HG03045 (cell line): ENCODE measurements around the gene RTP5.
"Not testable (repeated sequence)": the region's sequence is repeated elsewhere in the genome, so short reads cannot be mapped to it uniquely, and the experiment has no call there.

ENCODE experiments used
- ATAC-seq: cut with Tn5 transposase; IDR thresholded peaks from one replicate; pipeline ENCODE4 v1.9.1; 2021; ENCODE audit warnings: mild to moderate bottlenecking, moderate library complexity; ENCODE audit not compliant: unreplicated experiment

RTP5 gene

DNA sequence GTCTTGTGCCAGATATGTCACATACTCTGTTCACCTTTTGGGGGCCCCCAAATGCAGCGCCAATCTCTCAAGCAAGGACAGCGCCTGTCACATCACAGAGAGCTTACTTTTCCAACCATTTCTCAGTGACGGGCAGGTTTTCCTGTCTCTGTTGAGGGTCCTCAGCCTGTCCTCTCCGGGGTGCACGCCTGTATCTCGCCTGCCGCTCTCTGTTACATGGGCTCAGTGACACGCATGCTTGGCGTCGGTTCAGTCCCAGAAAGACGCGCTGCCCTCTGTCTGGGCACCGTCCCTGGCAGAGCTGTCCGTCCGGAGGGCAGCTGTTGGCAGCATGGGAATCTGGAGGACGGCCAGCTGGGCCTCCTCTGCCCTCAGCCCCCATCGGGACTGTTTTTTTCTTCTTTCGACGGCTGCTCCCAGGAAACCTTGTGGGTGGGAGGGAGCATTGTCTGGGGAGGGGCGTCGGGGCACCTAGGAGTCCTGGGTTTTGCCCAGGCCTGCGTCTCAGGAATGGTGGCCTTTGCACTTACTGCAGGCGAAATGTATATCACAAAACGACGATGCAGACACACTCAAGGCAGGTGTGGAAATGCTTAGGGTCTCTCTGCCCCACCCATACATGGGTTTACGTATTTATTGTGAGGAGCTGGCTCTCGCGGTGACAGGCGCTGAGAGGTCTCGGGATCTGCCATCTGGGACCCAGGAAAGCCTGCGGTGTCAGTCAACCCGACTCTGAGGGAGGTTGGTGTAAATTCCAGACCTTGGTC is 30.9 kb downstream of the RTP5 start:
- no peak for ATAC-seq

DNA sequence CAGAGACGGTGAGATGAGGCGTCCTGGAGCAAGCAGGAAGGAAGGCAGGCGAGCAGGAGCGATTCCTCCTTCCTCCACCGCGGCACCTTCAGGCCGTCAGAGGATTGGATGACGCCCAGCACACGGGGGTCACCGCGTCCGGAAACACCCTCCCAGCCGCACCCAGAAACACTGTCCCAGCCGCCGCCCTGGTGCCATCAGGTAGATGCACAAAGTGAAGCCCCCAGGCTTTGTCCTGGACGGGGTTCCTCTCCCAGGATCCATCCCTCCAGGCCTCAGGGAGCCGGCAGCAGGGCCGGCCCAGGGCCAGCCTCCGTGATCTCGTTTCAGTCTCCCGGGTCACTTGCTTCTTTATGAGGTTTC is 31.5 kb downstream of the RTP5 start:
- no peak for ATAC-seq

DNA sequence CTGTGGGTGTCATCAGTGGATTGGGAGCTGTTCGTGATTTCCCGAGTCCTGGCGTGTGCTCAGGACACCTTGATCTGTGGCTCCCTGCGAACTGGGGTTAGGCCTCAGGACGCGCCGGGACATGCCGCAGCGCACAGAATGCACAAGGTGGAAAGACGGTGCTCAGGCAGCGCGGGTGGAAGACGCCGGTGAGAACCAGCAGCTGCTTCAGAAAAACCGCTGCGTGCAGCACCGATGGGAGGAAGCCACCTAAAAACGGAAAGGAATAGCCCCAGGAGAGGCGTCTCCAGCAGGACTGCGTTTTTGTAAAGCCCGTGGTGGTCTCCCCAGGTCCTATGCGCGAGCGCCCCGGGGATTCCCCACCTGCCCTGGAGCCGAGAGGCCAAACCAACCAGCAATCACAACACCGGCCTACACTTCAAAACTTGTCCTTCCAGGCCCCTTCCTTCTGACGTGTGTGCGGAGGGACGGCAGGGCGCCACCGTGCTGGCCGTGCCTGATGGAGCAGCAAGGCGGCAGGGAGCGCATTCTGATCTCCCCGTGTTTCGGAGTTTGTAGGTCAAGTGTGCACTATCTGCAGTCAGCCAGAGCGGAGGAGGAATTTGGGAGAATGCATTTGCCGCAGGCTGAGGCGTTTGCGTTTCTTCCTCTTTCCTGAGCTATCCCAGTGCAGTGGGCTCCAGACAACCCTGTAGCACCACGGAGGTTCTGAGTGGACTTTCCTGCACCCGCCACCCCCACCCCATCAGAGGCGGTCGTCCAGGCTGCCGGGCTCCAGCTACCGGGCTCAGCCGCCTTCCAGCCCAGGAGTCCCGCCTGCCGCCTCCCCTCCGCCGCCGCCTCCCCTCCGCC is 32.2 kb downstream of the RTP5 start:
- ATAC-seq, result no peak

DNA sequence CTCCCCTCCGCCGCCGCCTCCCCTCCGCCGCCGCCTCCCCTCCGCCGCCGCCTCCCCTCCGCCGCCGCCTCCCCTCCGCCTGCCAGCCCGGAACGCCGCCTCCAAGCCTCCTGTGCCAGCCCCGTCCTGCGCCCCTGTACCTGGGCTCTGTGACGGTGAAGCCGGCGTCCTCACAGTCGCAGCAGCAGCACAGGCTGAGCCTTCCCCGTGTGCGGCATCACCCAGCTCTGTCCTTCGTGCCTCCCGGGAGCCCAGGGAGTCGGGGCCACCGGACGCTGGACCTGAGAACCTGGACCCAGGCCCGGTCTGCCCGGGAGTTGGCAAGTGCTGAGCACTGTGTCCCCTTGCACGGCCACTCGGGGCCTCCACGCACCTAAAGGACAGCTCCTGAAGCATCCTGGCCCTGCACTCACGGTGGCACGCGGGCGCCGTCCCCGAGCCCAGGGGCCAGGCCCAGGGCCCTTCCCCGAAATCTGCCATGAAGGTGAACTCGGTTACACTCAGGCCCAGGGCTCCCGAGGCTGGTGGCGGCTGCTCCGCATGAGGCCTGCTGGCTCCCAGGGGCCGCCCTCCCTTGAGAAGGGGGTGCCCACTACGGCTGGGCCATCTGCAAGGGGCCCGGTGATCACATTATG is 32.9 kb downstream of the RTP5 start:
- no peak for ATAC-seq

DNA sequence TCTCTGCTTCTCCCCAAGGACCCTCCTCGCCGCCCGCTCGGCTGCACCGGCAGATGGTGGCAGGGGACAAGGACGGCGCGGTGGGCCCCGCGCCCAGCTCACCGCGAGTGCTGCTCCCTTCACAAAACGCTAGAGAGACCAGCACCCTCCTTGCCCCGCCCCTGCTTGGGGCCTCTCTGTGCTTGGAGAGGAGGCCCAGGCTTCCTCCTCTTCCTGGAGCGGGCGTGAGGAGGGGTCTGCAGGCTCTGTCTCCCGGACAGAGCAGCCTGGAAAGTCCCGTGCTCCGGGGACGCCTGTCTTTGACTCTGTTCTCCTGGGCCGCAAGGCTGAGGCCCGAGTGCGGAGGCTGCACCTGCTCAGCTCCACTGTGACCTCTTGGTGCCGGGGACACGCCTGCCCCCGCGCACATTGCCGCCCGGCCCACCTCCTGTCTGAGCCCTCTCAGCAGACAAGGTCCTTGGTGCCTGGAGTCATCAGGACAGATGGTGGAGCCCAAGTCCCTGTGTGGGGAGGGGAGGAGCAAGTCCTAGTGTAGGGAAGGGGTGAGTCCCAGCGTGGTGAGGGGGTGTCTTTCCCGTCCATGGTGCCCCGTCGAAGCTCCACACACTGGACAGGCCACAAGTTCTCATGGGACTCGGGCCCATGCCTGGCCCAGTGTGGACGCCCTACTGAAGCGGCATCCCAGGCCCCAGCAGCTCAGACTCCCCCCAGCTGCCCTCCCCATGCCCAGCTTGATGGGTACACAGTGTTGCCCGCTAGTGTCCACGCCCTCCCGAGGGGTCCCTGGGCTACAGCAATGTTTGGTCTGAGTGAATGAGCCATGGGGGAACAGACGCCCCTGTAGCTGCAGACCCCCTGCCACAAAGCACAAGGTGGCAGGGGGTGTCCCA is 33.8 kb downstream of the RTP5 start:
- ATAC-seq, result no peak

GRCh38 chr2:241904011-241904718 is 34.6 kb downstream of the RTP5 start:
- no peak for ATAC-seq

- ATAC-seq, result no peak
These were observed 35.5 kb downstream of the RTP5 start for GRCh38 chr2:241904791-241905710.

DNA sequence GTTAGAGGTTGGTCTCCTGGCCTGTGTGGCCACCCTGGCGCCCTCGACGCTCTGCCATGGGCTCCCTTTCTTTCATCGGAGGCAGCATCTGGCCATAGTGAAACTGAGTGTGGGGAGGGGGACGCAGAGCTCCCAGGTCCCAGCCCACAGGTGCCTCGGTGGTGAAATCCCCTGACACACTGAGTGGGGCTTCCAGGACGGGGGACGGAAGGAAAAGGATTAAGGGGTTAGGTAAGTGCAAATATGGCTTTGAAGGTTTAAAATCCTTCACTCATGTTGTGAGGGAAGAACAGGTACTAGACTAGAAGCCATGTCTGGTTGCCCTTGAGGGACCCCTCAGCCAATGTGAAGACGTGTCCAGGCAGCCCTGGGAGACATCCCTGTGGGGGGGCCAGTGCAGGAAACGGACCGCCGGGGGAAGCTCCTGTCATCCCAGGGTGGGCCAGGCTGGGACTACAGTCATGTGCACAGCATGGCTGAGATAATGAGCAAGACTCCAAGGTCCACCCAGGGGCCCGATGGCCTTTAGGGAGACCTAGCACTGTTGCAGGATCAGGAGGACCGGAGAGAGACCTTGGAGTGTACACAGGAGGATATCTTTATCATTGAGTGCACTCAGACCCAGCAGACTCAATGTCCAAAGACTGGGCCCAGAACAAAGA is 36.3 kb downstream of the RTP5 start:
- ATAC-seq, result no peak

DNA sequence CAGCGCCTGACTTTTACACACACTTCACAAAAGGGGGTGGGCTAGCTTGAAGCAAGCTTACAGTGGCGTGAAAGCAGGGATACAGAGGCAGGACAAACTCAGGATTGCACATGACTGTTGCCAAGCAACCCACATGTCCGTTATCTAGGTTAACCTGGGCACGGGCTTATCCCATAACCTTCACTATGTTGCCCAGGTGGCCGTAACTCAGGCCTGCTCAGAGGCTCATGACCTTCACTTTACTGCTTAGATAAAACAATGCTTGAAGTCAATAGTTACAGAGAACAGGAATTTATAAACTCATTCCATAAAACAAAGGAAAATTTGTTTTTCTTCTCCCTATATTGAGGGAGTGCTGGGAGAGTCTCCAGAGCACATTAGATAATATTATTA is 36.8 kb downstream of the RTP5 start:
- not testable (repeated sequence) for ATAC-seq

- ATAC-seq, result no peak
These were observed 37.5 kb downstream of the RTP5 start for GRCh38 chr2:241906826-241907570.

- not testable (repeated sequence) for ATAC-seq
These were observed 38.3 kb downstream of the RTP5 start for GRCh38 chr2:241907831-241908230.

DNA sequence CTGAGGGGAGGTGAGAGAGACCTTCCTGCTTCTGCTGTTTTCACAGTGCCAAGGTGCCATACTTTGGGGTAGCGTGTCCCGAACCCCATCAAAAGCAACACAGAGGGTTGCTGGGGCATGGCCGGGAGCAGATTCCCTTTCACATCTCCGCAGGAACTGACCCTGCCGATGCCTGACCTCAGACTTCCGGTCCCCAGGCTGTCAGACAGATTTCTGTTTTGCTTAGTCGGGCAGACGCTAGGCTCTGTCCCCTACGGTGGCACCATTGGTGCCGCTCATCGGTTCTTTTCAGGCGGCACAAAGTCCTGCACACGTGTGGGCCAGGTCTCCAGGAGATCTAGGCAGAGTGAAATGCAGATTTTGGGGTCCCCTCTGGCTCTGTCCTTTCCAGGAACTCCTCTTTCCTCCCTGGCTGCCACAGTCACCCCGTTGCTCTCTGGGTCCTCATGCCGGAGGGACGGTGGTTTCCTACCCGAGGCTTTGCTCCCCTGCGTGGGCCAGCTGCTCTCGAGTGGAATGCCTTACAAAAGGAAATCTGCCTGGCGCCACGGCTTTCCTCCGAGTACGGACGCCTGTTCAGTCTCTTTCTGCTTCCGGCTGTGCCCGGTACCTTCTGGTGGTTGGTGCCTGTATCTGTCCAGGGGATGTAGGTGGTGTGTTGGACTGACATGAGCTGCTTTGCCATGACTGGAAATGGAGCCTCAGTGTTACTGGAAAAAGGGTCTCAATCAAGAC is 39.3 kb downstream of the RTP5 start:
- no peak for ATAC-seq

DNA sequence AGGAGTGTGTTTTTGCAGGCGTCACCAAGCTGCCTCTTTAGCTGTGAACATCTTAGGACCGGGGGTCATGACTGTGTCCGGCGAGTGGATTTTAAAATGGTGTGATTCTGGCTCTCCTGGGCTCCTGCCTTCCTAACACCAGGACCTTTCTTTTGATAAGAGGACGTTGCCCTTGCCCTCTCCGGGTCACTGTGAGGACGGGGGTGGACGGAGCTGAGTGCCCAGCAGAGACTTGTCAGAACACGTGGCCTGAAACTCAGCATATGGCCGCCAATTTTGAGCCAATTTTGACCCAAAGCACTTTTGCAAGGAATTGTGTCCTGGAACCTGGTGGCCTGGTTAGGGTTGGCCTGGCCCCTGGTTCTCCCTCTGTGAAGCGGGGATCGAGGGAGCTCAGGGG is 40.2 kb downstream of the RTP5 start:
- no peak for ATAC-seq

- no peak for ATAC-seq
These were observed 41.3 kb downstream of the RTP5 start for GRCh38 chr2:241910604-241911520.

GRCh38 chr2:241911551-241911950 is 42.0 kb downstream of the RTP5 start:
- no peak for ATAC-seq

DNA sequence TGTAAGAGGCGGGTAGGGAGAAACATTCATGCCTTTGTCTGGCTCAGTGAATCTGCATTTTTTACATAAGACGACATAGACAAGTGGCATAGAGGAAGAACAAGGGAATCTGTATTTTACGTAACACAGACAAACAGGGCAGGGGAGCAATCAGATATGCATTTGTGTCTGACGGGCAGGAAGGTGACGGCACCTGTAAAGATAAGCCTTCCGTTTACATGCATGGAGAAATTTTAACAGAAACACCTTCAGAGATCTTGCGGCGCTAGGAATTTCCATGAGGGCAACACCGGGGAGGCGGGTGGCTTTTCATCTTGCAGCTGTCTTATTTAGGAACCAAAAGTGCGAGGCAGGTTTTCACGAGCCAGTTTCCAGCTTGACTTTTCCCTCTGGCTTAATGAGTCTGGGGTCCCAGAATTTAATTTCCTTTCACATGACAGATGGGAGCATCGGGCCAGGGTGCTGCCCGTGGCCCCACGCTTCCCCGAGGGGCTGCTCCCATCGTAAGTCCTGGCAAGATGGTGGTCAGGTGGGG is 42.6 kb downstream of the RTP5 start:
- ATAC-seq, result no peak
